Cardiac muscle cell (in vitro differentiated cells and primary cell): ENCODE results near the gene CXCR5. TPM values are rescaled to one million over a fixed set of nuclear protein-coding genes. Genes with fewer than 3 reads are reported as not detected.
"Not testable (repeated sequence)": the region's sequence is repeated elsewhere in the genome, so short reads cannot be mapped to it uniquely, and the experiment has no call there.

Experiments used
- DNase-seq, 2 donors: peaks; one replicate each; pipeline versions ENCODE4 v3.0.0 to v3.0.0-alpha.2; 2010 to 2017; ENCODE audit warnings: low read depth in 1 of 2, low spot score in 1 of 2
- H3K27ac ChIP-seq: fragments of 200-600 bp; sonication (generic); 2 replicates; pipeline ENCODE4 v1.5.1; 2016
- H3K27me3 ChIP-seq: fragments of 200-600 bp; sonication (generic); 2 replicates; pipeline ENCODE4 v1.6.0; 2016; ENCODE audit warnings: control low read depth
- H3K36me3 ChIP-seq: fragments of 200-600 bp; sonication (generic); 2 replicates; pipeline ENCODE4 v1.5.1; 2016; ENCODE audit warnings: control low read depth
- H3K4me1 ChIP-seq: fragments of 200-600 bp; sonication (generic); 2 replicates; pipeline ENCODE4 v1.8.1; 2017; ENCODE audit warnings: low read depth, mild to moderate bottlenecking, mixed run types
- H3K4me3 ChIP-seq: fragments of 200-600 bp; sonication (generic); 2 replicates; pipeline ENCODE4 v1.5.1; 2016; ENCODE audit warnings: mild to moderate bottlenecking
- H3K9me3 ChIP-seq: fragments of 200-600 bp; sonication (generic); 2 replicates; pipeline ENCODE4 v1.5.1; 2017; ENCODE audit warnings: low read depth, mild to moderate bottlenecking, control low read depth
- CTCF ChIP-seq: IDR thresholded peaks from 2 replicates; pipeline ENCODE4 v1.5.1; 2012; ENCODE audit warnings: low read depth, mild to moderate bottlenecking, low read length
- polyA plus RNA-seq: library from polyadenylated mRNA; unstranded; fragments of >200 nt; fragmentation: Nextera tagmentation; extraction: Ambion mirVana; gene quantifications from 2 replicates; pipeline ENCODE4 v1.2.1, GENCODE V29; 2016
- total RNA-seq: library from RNA; depleted of rRNA; stranded (reverse); fragments of >200 nt; gene quantifications from 2 replicates; pipeline ENCODE4 v1.2.3, GENCODE V29; 2016

CXCR5 gene
- total and polyA plus RNA-seq, 2 experiments from 2014 or later = not detected

GRCh38 chr11:118842369-118842768, 41.3 kb upstream of the CXCR5 start:
- H3K4me1 ChIP-seq = no peaks in the 10 kb centered on the region
- H3K27ac ChIP-seq = no peak overlapping the region
- H3K27me3 ChIP-seq = no peaks in the 10 kb centered on the region
- H3K9me3 ChIP-seq = no peaks in the 10 kb centered on the region
- no peaks in the 10 kb centered on the region for H3K36me3 ChIP-seq
- peak in 1 of 2 donors; percentile 27 for DNase-seq
- no peak for TF ChIP-seq CTCF
- no peak overlapping the region for H3K4me3 ChIP-seq

GRCh38 chr11:118842843-118843242, 40.8 kb upstream of the CXCR5 start:
- DNase-seq, H3K9me3 ChIP-seq, H3K36me3 ChIP-seq, H3K27me3 ChIP-seq, H3K27ac ChIP-seq, H3K4me3 ChIP-seq, H3K4me1 ChIP-seq: not testable (repeated sequence)

GRCh38 chr11:118843565-118843964, 40.1 kb upstream of the CXCR5 start:
- DNase-seq = no peak
- Histone ChIP-seq H3K4me3 (no peak overlapping the region), H3K9me3 (no peaks in the 10 kb centered on the region), H3K27me3 (no peaks in the 10 kb centered on the region), H3K27ac (no peak overlapping the region), H3K4me1 (no peaks in the 10 kb centered on the region), H3K36me3 (no peaks in the 10 kb centered on the region)
- TF ChIP-seq CTCF = no peak

GRCh38 chr11:118845369-118845768, 38.3 kb upstream of the CXCR5 start:
- no peaks in the 10 kb centered on the region for H3K4me1 ChIP-seq

GRCh38 chr11:118846181-118846935, 37.3 kb upstream of the CXCR5 start:
- no peak for TF ChIP-seq CTCF
- Histone ChIP-seq H3K36me3 (no peaks in the 10 kb centered on the region), H3K27me3 (no peaks in the 10 kb centered on the region), H3K9me3 (no peaks in the 10 kb centered on the region), H3K27ac (no peak overlapping the region), H3K4me1 (no peaks in the 10 kb centered on the region), H3K4me3 (no peak overlapping the region)
- no peak for DNase-seq

More at GRCh38 chr11:118845369-118845768, 38.3 kb upstream of the CXCR5 start:
- H3K27me3 ChIP-seq = no peaks in the 10 kb centered on the region
- no peak overlapping the region for H3K27ac ChIP-seq
- H3K9me3 ChIP-seq = no peaks in the 10 kb centered on the region
- H3K36me3 ChIP-seq = no peaks in the 10 kb centered on the region
- H3K4me3 ChIP-seq = no peak overlapping the region
- TF ChIP-seq CTCF = no peak
- DNase-seq = peak in 1 of 2 donors; percentile 26

GRCh38 chr11:118849825-118850224, 33.9 kb upstream of the CXCR5 start:
- DNase-seq = no peak
- H3K27ac ChIP-seq = no peak overlapping the region
- no peaks in the 10 kb centered on the region for H3K4me1 ChIP-seq
- H3K27me3 ChIP-seq = no peaks in the 10 kb centered on the region
- H3K4me3 ChIP-seq = no peak overlapping the region
- no peaks in the 10 kb centered on the region for H3K36me3 ChIP-seq
- TF ChIP-seq CTCF = no peak
- no peaks in the 10 kb centered on the region for H3K9me3 ChIP-seq
